Thyroid gland (tissue), 4 donors: ENCODE results near the gene UBASH3B.

Source experiments
- POLR2A ChIP-seq, 2 donors: fragments of 450-650 bp; IDR thresholded peaks; one replicate each; pipeline ENCODE4 v1.6.1; 2017; ENCODE audit warnings: antibody characterized with exemption in 2 of 2, mild to moderate bottlenecking in 2 of 2, moderate library complexity in 1 of 2
- TF ChIP-seq, protein P1 (sequence below), 6 experiments: fragments of 200-600 bp in 3 of 6; fragments of 450-650 bp in 3 of 6; sonication (generic) in 3 of 6; IDR thresholded peaks; one replicate each; pipeline ENCODE4 v1.5.1; 2016 to 2019; ENCODE audit warnings: antibody characterized with exemption in 6 of 6, mild to moderate bottlenecking in 2 of 6, inconsistent platforms in 1 of 6, moderate library complexity in 1 of 6

DNA sequence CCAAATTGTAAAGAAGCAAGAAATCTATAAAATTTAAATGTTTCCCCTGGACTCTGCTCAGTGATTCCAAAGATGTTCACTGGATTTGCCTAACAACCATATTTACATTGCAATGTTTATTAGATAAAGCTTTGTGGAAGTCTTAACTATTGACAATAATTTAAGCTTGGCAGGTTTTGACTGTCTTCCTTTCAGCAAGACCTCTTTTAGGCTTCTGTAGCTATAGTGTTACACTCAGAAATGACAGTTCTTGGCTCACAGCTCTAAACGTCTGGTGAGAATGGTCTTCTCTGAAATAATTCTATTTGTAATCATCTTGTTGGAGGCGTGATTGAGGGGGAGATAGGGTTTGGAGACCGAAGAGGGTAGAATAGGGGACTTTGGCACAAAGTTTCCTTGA lies 138.0 kb downstream of the UBASH3B start:
- TF ChIP-seq, protein P1, sequence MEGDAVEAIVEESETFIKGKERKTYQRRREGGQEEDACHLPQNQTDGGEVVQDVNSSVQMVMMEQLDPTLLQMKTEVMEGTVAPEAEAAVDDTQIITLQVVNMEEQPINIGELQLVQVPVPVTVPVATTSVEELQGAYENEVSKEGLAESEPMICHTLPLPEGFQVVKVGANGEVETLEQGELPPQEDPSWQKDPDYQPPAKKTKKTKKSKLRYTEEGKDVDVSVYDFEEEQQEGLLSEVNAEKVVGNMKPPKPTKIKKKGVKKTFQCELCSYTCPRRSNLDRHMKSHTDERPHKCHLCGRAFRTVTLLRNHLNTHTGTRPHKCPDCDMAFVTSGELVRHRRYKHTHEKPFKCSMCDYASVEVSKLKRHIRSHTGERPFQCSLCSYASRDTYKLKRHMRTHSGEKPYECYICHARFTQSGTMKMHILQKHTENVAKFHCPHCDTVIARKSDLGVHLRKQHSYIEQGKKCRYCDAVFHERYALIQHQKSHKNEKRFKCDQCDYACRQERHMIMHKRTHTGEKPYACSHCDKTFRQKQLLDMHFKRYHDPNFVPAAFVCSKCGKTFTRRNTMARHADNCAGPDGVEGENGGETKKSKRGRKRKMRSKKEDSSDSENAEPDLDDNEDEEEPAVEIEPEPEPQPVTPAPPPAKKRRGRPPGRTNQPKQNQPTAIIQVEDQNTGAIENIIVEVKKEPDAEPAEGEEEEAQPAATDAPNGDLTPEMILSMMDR (IDR thresholded peaks at IDR 0.05), result no peak
- no peak for TF ChIP-seq POLR2A (IDR thresholded peaks at IDR 0.05)
